Panc1 (cell line): ENCODE data around the gene MACROH2A1. TPM values are rescaled to one million over a fixed set of nuclear protein-coding genes. Genes with fewer than 3 reads are reported as not detected.

Experiments
- ATAC-seq: fragments of 200-7000 bp; cut with Tn5 transposase; 2 replicates; pipeline ENCODE4 v1.9.1; 2020; ENCODE audit warnings: mild to moderate bottlenecking, moderate library complexity
- BruUV-seq: library from RNA; stranded (reverse); fragments of 400-500 nt; replicated peaks from 2 replicates; lab custom pipeline; 2021; lab: Mats Ljungman, UMichigan
- CTCF ChIA-PET: fragments of 300-600 bp; sonication (Branson Sonifier 250); formaldehyde crosslinking; loops from one replicate; lab custom pipeline; 2022; ENCODE audit warnings: antibody characterized with exemption; lab: Charles Lee
- POLR2A ChIA-PET: fragments of 300-600 bp; sonication (Branson Sonifier 250); formaldehyde crosslinking; loops from one replicate; lab custom pipeline; 2022; ENCODE audit warnings: antibody characterized with exemption; lab: Charles Lee
- DNase-seq: peaks from one replicate; pipeline ENCODE4 v3.0.0-alpha.2; 2010; ENCODE audit warnings: low read depth, low spot score
- H3K27ac ChIP-seq: 2 replicates; pipeline ENCODE4 v1.5.1; 2011; ENCODE audit warnings: mild to moderate bottlenecking, low read length, inconsistent platforms
- H3K27me3 ChIP-seq: fragments of 200-500 bp; sonication (Bioruptor generic); 2 replicates; pipeline ENCODE4 v1.6.0; 2014; ENCODE audit warnings: low read length, inconsistent platforms; ENCODE audit not compliant: control insufficient read depth, insufficient read depth
- H3K36me3 ChIP-seq: fragments of 200-500 bp; sonication (Bioruptor generic); 2 replicates; pipeline ENCODE4 v1.5.1; 2014; ENCODE audit warnings: inconsistent platforms, mild to moderate bottlenecking, low read length, moderate library complexity; ENCODE audit not compliant: control insufficient read depth, insufficient read depth
- H3K4me1 ChIP-seq: 2 replicates; pipeline ENCODE4 v1.5.1; 2011; ENCODE audit warnings: inconsistent platforms, mild to moderate bottlenecking, low read length, moderate library complexity; ENCODE audit not compliant: control insufficient read depth, insufficient read depth
- H3K4me3 ChIP-seq, 2 experiments: 2 replicates each; pipeline ENCODE4 v1.5.1; 2011 to 2012; ENCODE audit warnings: low read depth in 2 of 2, low read length in 2 of 2, mild to moderate bottlenecking in 2 of 2, inconsistent platforms in 1 of 2, moderate library complexity in 1 of 2
- H3K9me3 ChIP-seq: fragments of 200-500 bp; sonication (Bioruptor generic); 2 replicates; pipeline ENCODE4 v1.5.1; 2014; ENCODE audit warnings: low read depth, mild to moderate bottlenecking, inconsistent platforms, low read length, moderate library complexity; ENCODE audit not compliant: control insufficient read depth, insufficient read depth
- CTCF ChIP-seq: fragments of 450-650 bp; IDR thresholded peaks from 2 replicates; pipeline ENCODE4 v1.5.1; 2017; ENCODE audit warnings: mild to moderate bottlenecking
- POLR2AphosphoS5 ChIP-seq: IDR thresholded peaks from 2 replicates; pipeline ENCODE4 v1.6.1; 2012; ENCODE audit warnings: mild to moderate bottlenecking, low read depth, low read length, moderate library complexity
- SIN3A ChIP-seq: IDR thresholded peaks from 2 replicates; pipeline ENCODE4 v1.6.1; 2012; ENCODE audit warnings: low read depth, mild to moderate bottlenecking, low read length, moderate library complexity, borderline replicate concordance; ENCODE audit not compliant: insufficient read depth
- TCF7L2 ChIP-seq: IDR thresholded peaks from 2 replicates; pipeline ENCODE4 v1.6.1; 2011; ENCODE audit warnings: mild to moderate bottlenecking, low read depth, low read length, inconsistent platforms
- in situ Hi-C: cut with HindIII; loops from 2 replicates; pipeline ENCODE4 v1.10.0; 2016; ENCODE audit warnings: low sequenced_read_pairs, low pct_unique_long_range_greater_than_20kb
- intact Hi-C: fragments of 100-400 bp; cut with micrococcal nuclease; formaldehyde crosslinking; loops from one replicate; pipeline ENCODE4 v1.10.0; 2022; ENCODE audit not compliant: unreplicated experiment
- total RNA-seq: library from RNA; stranded (reverse); gene quantifications from one replicate; pipeline ENCODE4 v1.2.1, GENCODE V29; 2021; ENCODE audit not compliant: unreplicated experiment
- TF ChIP-seq, protein P1 (sequence below), 2 experiments: IDR thresholded peaks; 2 replicates each; pipeline ENCODE4 v1.6.1; 2011 to 2012; ENCODE audit warnings: low read depth in 2 of 2, control low read depth in 1 of 2, low read length in 1 of 2, mild to moderate bottlenecking in 1 of 2, moderate library complexity in 1 of 2; ENCODE audit not compliant: insufficient read depth in 1 of 2

The MACROH2A1 gene
- total RNA-seq, 1 experiment from 2014 or later = 162 TPM

DNA sequence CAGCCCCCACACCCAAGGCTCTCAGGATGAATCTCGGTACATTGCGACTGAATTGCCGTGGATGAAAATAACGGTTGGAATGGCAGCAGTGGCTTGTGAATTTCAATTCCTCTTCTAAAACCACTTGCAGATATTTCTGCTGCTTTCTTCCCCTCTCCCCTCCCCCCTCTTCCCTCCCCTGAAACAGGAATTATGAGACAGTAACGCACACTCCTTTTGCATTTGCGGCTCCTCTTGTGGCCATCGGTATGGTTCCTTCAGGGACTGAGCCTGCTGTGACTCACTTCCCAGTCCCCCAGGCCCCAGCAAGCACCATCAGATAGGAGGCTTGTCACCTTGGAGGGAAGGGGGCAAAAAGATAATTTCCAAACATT is 38.4 kb upstream of the MACROH2A1 start:
- ATAC-seq (no peak; the same call in 1 of the 2 replicates), DNase-seq (no peak)
- in situ Hi-C loops = no loop called here
- no TSS peak for BruUV-seq
- ChIA-PET CTCF (no interaction called here), POLR2A (no interaction called here)
- H3K27me3 ChIP-seq = no peaks in the 10 kb centered on the region
- no peaks in the 10 kb centered on the region for H3K9me3 ChIP-seq
- no peak overlapping the region for H3K4me3 ChIP-seq
- no peak for TF ChIP-seq TCF7L2
- no peak for TF ChIP-seq POLR2AphosphoS5
- TF ChIP-seq, protein P1, sequence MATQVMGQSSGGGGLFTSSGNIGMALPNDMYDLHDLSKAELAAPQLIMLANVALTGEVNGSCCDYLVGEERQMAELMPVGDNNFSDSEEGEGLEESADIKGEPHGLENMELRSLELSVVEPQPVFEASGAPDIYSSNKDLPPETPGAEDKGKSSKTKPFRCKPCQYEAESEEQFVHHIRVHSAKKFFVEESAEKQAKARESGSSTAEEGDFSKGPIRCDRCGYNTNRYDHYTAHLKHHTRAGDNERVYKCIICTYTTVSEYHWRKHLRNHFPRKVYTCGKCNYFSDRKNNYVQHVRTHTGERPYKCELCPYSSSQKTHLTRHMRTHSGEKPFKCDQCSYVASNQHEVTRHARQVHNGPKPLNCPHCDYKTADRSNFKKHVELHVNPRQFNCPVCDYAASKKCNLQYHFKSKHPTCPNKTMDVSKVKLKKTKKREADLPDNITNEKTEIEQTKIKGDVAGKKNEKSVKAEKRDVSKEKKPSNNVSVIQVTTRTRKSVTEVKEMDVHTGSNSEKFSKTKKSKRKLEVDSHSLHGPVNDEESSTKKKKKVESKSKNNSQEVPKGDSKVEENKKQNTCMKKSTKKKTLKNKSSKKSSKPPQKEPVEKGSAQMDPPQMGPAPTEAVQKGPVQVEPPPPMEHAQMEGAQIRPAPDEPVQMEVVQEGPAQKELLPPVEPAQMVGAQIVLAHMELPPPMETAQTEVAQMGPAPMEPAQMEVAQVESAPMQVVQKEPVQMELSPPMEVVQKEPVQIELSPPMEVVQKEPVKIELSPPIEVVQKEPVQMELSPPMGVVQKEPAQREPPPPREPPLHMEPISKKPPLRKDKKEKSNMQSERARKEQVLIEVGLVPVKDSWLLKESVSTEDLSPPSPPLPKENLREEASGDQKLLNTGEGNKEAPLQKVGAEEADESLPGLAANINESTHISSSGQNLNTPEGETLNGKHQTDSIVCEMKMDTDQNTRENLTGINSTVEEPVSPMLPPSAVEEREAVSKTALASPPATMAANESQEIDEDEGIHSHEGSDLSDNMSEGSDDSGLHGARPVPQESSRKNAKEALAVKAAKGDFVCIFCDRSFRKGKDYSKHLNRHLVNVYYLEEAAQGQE (IDR thresholded peaks at IDR 0.05; ENCODE audit: insufficient read depth in 1 of 2, low read depth in 2 of 2, low read length in 1 of 2) = no peak
- no peak for TF ChIP-seq CTCF
- no peak for TF ChIP-seq SIN3A
- intact Hi-C loops = no loop called here
- no peaks in the 10 kb centered on the region for H3K36me3 ChIP-seq
- no peak overlapping the region for H3K27ac ChIP-seq
- H3K4me1 ChIP-seq = peaks cover 5% of the 10 kb centered on the region; the same call in 1 of the 2 replicates

DNA sequence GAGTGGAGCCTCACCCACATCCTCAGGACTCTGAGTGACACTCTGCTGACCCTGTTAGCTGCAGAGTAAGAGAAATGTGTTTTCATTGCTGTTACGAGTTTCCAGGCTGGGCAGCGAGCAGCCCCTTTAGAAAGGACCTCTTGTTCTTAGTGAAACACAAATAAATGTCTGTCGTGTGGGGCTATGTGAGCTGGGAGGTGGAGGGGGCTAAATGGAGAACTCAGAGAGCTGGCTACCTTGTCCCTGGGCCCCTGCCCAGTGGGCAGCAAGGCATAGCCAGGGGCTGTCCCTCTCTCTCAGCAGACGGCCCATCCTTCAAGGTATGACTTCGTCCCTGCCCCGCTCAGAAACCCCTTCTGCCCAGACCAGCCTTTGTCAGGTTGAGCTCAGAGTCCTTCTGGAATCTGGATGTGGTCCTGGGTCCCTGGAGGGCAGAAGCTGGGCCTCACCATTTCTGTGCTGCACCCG is 38.0 kb upstream of the MACROH2A1 start:
- no peak for DNase-seq
- in situ Hi-C loops (no loop called here), intact Hi-C loops (no loop called here)
- Histone ChIP-seq H3K9me3 (no peaks in the 10 kb centered on the region), H3K4me1 (peaks cover 5% of the 10 kb centered on the region; the same call in 1 of the 2 replicates), H3K4me3 (no peak overlapping the region), H3K27me3 (no peaks in the 10 kb centered on the region), H3K27ac (no peak overlapping the region), H3K36me3 (no peaks in the 10 kb centered on the region)
- POLR2A ChIA-PET = no interaction called here
- ATAC-seq = no peak
- BruUV-seq = no TSS peak
- CTCF ChIA-PET = no interaction called here
- TF ChIP-seq, protein P1 (IDR thresholded peaks at IDR 0.05; ENCODE audit: insufficient read depth in 1 of 2, low read depth in 2 of 2, low read length in 1 of 2) = no peak
- TF ChIP-seq POLR2AphosphoS5 (no peak), CTCF (no peak), TCF7L2 (no peak), SIN3A (no peak)
